ENCODE data around the gene TRERF1. TPM values are rescaled to one million over a fixed set of nuclear protein-coding genes. Genes with fewer than 3 reads are reported as not detected.

TRERF1 gene
- total and polyA plus RNA-seq, 2 experiments from 2014 or later = 11.2 to 20.6 TPM

DNA sequence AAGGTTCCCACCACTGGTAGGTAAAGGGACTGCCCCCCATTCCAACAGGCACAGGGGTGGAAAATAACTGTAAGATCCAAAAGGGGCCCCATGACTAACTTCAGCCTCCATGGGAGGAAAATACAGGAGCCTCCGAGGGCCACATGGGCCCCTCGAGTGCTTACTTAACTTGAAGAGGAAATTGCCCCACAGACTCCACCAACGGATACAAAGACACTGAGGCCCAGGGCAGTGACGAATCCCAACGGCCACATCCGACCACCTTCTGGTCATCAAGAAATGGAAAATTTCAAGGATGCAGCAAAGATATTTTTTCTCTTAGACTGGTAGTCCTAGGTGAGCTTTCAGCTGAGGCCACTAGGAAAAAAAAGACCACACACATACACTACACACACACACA, 118.1 kb downstream of the TRERF1 start (continued):
- TF ChIP-seq, protein P1, sequence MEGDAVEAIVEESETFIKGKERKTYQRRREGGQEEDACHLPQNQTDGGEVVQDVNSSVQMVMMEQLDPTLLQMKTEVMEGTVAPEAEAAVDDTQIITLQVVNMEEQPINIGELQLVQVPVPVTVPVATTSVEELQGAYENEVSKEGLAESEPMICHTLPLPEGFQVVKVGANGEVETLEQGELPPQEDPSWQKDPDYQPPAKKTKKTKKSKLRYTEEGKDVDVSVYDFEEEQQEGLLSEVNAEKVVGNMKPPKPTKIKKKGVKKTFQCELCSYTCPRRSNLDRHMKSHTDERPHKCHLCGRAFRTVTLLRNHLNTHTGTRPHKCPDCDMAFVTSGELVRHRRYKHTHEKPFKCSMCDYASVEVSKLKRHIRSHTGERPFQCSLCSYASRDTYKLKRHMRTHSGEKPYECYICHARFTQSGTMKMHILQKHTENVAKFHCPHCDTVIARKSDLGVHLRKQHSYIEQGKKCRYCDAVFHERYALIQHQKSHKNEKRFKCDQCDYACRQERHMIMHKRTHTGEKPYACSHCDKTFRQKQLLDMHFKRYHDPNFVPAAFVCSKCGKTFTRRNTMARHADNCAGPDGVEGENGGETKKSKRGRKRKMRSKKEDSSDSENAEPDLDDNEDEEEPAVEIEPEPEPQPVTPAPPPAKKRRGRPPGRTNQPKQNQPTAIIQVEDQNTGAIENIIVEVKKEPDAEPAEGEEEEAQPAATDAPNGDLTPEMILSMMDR (conservative IDR thresholded peaks at IDR 0.05; ENCODE audit: low read depth in 2 of 2) = no peak
- no peak for TF ChIP-seq ZNF331 (CRISPR knock-in tag; IDR thresholded peaks at IDR 0.05; ENCODE audit: low read depth)
- TF ChIP-seq ZNF462 (CRISPR knock-in tag; IDR thresholded peaks at IDR 0.05) = no peak

DNA sequence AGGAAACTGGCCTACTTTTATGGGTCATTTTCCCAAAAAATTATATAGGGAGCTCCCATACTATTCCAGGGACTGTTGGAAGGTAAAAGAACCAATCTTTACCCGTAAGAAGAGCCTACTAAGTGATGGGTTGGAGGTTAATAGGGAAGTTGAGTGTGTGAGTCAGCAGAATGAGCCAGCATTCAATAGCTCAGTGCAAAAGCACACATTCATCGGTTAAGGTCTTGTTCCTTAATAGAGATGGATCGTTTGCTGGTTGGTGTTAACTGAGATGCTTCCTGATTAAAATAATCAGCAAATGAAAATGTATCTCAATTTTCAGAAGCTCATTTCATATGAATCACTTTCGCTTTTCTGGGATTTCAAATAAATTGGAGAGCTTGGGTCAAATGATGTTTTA, 118.8 kb downstream of the TRERF1 start:
- Histone ChIP-seq H3F3A (replicated peaks; ENCODE audit: low read depth) (no peaks in the 10 kb centered on the region), H3K79me2 (replicated peaks; ENCODE audit: insufficient read depth) (peaks cover 70% of the 10 kb centered on the region), H3K27ac (ENCODE audit: low read depth) (no peak overlapping the region), H3K27me3 (ENCODE audit: insufficient read depth) (no peaks in the 10 kb centered on the region), H3K4me2 (no peak overlapping the region), H3K4me1 (ENCODE audit: insufficient read depth) (no peaks in the 10 kb centered on the region; the same call in 1 of the 2 replicates), H2AFZ (no peak overlapping the region), H3K36me3 (ENCODE audit: insufficient read depth) (no peaks in the 10 kb centered on the region), H3K4me3 (no peak overlapping the region), H4K20me1 (replicated peaks; ENCODE audit: insufficient read depth) (peaks cover 31% of the 10 kb centered on the region), H3K9me2 (ENCODE audit: insufficient read depth) (no peaks in the 10 kb centered on the region)
- Mint-ChIP-seq H3K9me3 (no peaks in the 10 kb centered on the region), H3K27me3 (ENCODE audit: insufficient read depth, low read depth, poor library complexity) (peaks cover 8% of the 10 kb centered on the region), H3K4me1 (peaks cover 23% of the 10 kb centered on the region), H3K36me3 (ENCODE audit: low read depth) (no peaks in the 10 kb centered on the region; the same call in 2 of the 3 replicates), H3K27ac (0 out of 2 replicates have a peak overlapping the region, but pooled peaks have one; percentile 43), H3K4me3 (no peak overlapping the region)
- ATAC-seq (no peak), DNase-seq (ENCODE audit: low spot score) (no peak)
- TF ChIP-seq, protein P1 (conservative IDR thresholded peaks at IDR 0.05; ENCODE audit: low read depth in 2 of 2) = no peak
- TF ChIP-seq ZNF462 (CRISPR knock-in tag; IDR thresholded peaks at IDR 0.05) (no peak), EZH2phosphoT487 (IDR thresholded peaks at IDR 0.05; ENCODE audit: unreplicated experiment) (no peak)

Measured in GM23338 (cell line).